K562 (cell line): ENCODE measurements around the gene ABCA3. TPM values are rescaled to one million over a fixed set of nuclear protein-coding genes. Genes with fewer than 3 reads are reported as not detected.

Experiments
- ATAC-seq: fragments of 200-7000 bp; cut with Tn5 transposase; 3 replicates; pipeline ENCODE4 v1.9.1; 2020; ENCODE audit warnings: moderate library complexity
- BruUV-seq: library from RNA; stranded (reverse); fragments of 400-500 nt; replicated peaks from 2 replicates; lab custom pipeline; 2021; lab: Mats Ljungman, UMichigan
- CTCF ChIA-PET: fragments of 300-600 bp; formaldehyde crosslinking; extraction: SDS; loops from one replicate; lab custom pipeline; 2021; ENCODE audit warnings: low intra/inter-chr PET ratio; lab: Yijun Ruan, JAX
- POLR2A ChIA-PET: fragments of 300-600, 350-650 bp; sonication (Branson Sonifier 250); formaldehyde crosslinking; extraction: SDS; loops from one replicate; lab custom pipeline; 2021; ENCODE audit warnings: antibody characterized with exemption, inconsistent platforms; lab: Yijun Ruan, JAX
- DNase-seq, 4 experiments: peaks; one replicate each; pipeline versions ENCODE4 v3.0.0 to v3.0.0-alpha.2; 2011 to 2018; ENCODE audit warnings: low spot score in 3 of 4, mixed read lengths in 3 of 4; ENCODE audit errors: extremely low read depth in 1 of 4
- FAIRE-seq: peaks from 2 replicates; lab custom pipeline; 2011; peaks lifted over from hg19 to GRCh38; lab: Jason Lieb, UNC
- H2AFZ ChIP-seq: 2 replicates; pipeline ENCODE4 v1.6.0; 2011; ENCODE audit warnings: low read depth, low read length, control low read depth, inconsistent platforms
- H3K27ac ChIP-seq: fragments of 200-600 bp; 3 replicates; pipeline ENCODE4 v1.8.0; 2011; ENCODE audit warnings: low read depth, mild to moderate bottlenecking, control low read depth, inconsistent platforms, low read length, moderate library complexity, mixed read lengths; ENCODE audit errors: extremely low read depth
- H3K27me3 ChIP-seq, 2 experiments: fragments of 300-600 bp in 1 of 2; 2 replicates in 1 of 2; 3 replicates in 1 of 2; pipeline versions ENCODE4 v1.6.0 to v1.8.0; 2011; ENCODE audit warnings: inconsistent platforms in 2 of 2, low read length in 2 of 2, mild to moderate bottlenecking in 1 of 2, mixed read lengths in 1 of 2, moderate library complexity in 1 of 2; ENCODE audit not compliant: control insufficient read depth in 2 of 2, insufficient read depth in 2 of 2
- H3K36me3 ChIP-seq: fragments of 300-600 bp; 3 replicates; pipeline ENCODE4 v1.8.0; 2011; ENCODE audit warnings: mild to moderate bottlenecking, low read length, inconsistent platforms; ENCODE audit not compliant: control insufficient read depth, insufficient read depth
- H3K4me1 ChIP-seq, 2 experiments: fragments of 200-600 bp in 1 of 2; replicated peaks in 1 of 2; 2 replicates in 1 of 2; 3 replicates in 1 of 2; pipeline versions ENCODE4 v1.5.1 to v1.8.0; 2011; ENCODE audit warnings: inconsistent platforms in 2 of 2, low read length in 2 of 2, mild to moderate bottlenecking in 1 of 2, mixed read lengths in 1 of 2, moderate library complexity in 1 of 2; ENCODE audit not compliant: control insufficient read depth in 2 of 2, insufficient read depth in 2 of 2
- H3K4me2 ChIP-seq: 2 replicates; pipeline ENCODE4 v1.6.1; 2011; ENCODE audit warnings: low read length, control low read depth, inconsistent platforms, mixed read lengths; ENCODE audit not compliant: insufficient read depth
- H3K4me3 ChIP-seq: fragments of 200-600 bp; sonication (generic), shearing (Covaris generic); 2 replicates; pipeline ENCODE4 v1.5.1; 2016; ENCODE audit warnings: control low read depth, inconsistent platforms
- H3K79me2 ChIP-seq: fragments of 200-600 bp; 3 replicates; pipeline ENCODE4 v1.8.0; 2011; ENCODE audit warnings: low read length, inconsistent platforms; ENCODE audit not compliant: control insufficient read depth, insufficient read depth
- H3K9ac ChIP-seq, 2 experiments: 2 replicates each; pipeline versions ENCODE4 v1.6.0 to v1.6.1; 2011; ENCODE audit warnings: low read depth in 2 of 2, low read length in 2 of 2, control low read depth in 1 of 2, inconsistent platforms in 1 of 2, mild to moderate bottlenecking in 1 of 2, mixed read lengths in 1 of 2; ENCODE audit not compliant: insufficient read depth in 1 of 2
- H3K9me1 ChIP-seq: one replicate; pipeline ENCODE4 v1.6.0; 2011; ENCODE audit warnings: inconsistent platforms, mild to moderate bottlenecking, low read length, moderate library complexity; ENCODE audit not compliant: control insufficient read depth, insufficient read depth
- H3K9me3 ChIP-seq: replicated peaks from 2 replicates; pipeline ENCODE4 v1.5.1; 2011; ENCODE audit warnings: low read depth, low read length, inconsistent platforms; ENCODE audit not compliant: control insufficient read depth, insufficient read depth
- H4K20me1 ChIP-seq: replicated peaks from 2 replicates; pipeline ENCODE4 v1.6.1; 2011; ENCODE audit warnings: low read length, inconsistent platforms, mixed read lengths; ENCODE audit not compliant: control insufficient read depth, insufficient read depth
- MAX ChIP-seq: sonication (generic); formaldehyde crosslinking; IDR thresholded peaks from 2 replicates; pipeline ENCODE4 v1.9.0; 2022; ENCODE audit warnings: mild to moderate bottlenecking, missing genetic modification reagents
- NEUROD1 ChIP-seq: fragments of 150-350 bp; IDR thresholded peaks from 2 replicates; pipeline ENCODE4 v1.6.1; 2014; ENCODE audit warnings: borderline replicate concordance, low read length, low read depth; ENCODE audit not compliant: partially characterized antibody
- PCBP1 ChIP-seq: fragments of 200-400 bp; formaldehyde crosslinking; IDR thresholded peaks from 2 replicates; pipeline ENCODE4 v1.6.1; 2018; ENCODE audit warnings: mild to moderate bottlenecking, low read depth, low read length; ENCODE audit not compliant: poor library complexity, severe bottlenecking
- ZBTB33 ChIP-seq: sonication (generic); formaldehyde crosslinking; IDR thresholded peaks from 2 replicates; pipeline ENCODE4 v1.8.1; 2023; ENCODE audit warnings: mild to moderate bottlenecking, missing genetic modification reagents
- ZBTB7A ChIP-seq: IDR thresholded peaks from 2 replicates; pipeline ENCODE4 v1.6.1; 2011; ENCODE audit warnings: low read depth, mild to moderate bottlenecking, low read length, moderate library complexity, borderline replicate concordance; ENCODE audit not compliant: control insufficient read depth
- ZNF274 ChIP-seq: IDR thresholded peaks from 2 replicates; pipeline ENCODE4 v1.6.1; 2011; ENCODE audit warnings: low read depth, mild to moderate bottlenecking, low read length, moderate library complexity, borderline replicate concordance
- WGBS: fragments of 100-300 bp; shearing (Covaris generic); methylation state at CpG from one replicate; pipeline ENCODE4 v1.1.6; 2016; ENCODE audit warnings: low coverage, mixed read lengths; ENCODE audit not compliant: insufficient coverage; ENCODE audit errors: missing lambda C conversion rate; 5-methylcytosine and 5-hydroxymethylcytosine counted together
- in situ Hi-C: fragments of 300-500 bp; cut with MboI; formaldehyde crosslinking; loops from 4 replicates; pipeline ENCODE4 v1.15.0; 2018; ENCODE audit warnings: inconsistent platforms, mixed read lengths
- intact Hi-C: fragments of 100-400 bp; cut with micrococcal nuclease; formaldehyde crosslinking; loops from 2 replicates; pipeline ENCODE4 v1.14.2; 2022
- polyA plus RNA-seq, 8 experiments: library from polyadenylated mRNA; depleted of rRNA in 4 of 8; stranded (reverse) in 5 of 8; unstranded in 3 of 8; fragments of >200 nt; fragmentation: Nextera tagmentation in 2 of 8; fragmentation: Illumina TruSeq in 1 of 8; extraction: Ambion mirVana in 2 of 8; extraction: Trizol in 1 of 8; gene quantifications; 2 replicates each; pipeline versions ENCODE4 v1.2.1 to v1.2.3, GENCODE V29; 2011 to 2014; ENCODE audit warnings: inconsistent platforms in 1 of 8, missing spikeins in 1 of 8
- total RNA-seq, 7 experiments: library from RNA; depleted of rRNA in 6 of 7; stranded (reverse); fragments of >200 nt in 6 of 7; fragmentation: Illumina TruSeq in 2 of 7; extraction: Trizol in 2 of 7; gene quantifications; 2 replicates each; pipeline versions ENCODE4 v1.2.1 to v1.2.3, GENCODE V29; 2011 to 2021; ENCODE audit warnings: low replicate concordance in 1 of 7

Gene ABCA3
- total and polyA plus RNA-seq, 9 of the 15 experiments (the other 6 are each of a cell fraction or from before 2014, with no cell fraction given) = 0.66 to 23.7 (median 6.9) TPM

GRCh38 chr16:2341456-2342447 lies 1.2 kb upstream of the ABCA3 start:
- Histone ChIP-seq H4K20me1 (no peaks in the 10 kb centered on the region), H3K36me3 (peaks cover 19% of the 10 kb centered on the region; the same call in 1 of the 3 replicates), H2AFZ (no peak overlapping the region), H3K27me3 (no peaks in the 10 kb centered on the region), H3K4me3 (no peak overlapping the region), H3K79me2 (peaks cover 35% of the 10 kb centered on the region), H3K4me1 (peaks cover 23 to 43% of the 10 kb centered on the region in 2 experiments), H3K4me2 (no peak overlapping the region), H3K27ac (no peak overlapping the region), H3K9me1 (no peaks in the 10 kb centered on the region), H3K9ac (no peak overlapping the region), H3K9me3 (no peaks in the 10 kb centered on the region)
- no peak for DNase-seq
- FAIRE-seq = no peak
- intact Hi-C loops = loop anchor here (10.0 kb wide), 1 partner anchor 163 kb away; no protein-coding TSS in a partner anchor
- no peak for ATAC-seq
- peak; percentile 85 for TF ChIP-seq PCBP1
- peak; percentile 39; the same call in 1 of the 2 replicates for TF ChIP-seq ZBTB7A
- no peak for TF ChIP-seq NEUROD1
- peak; percentile 15; the same call in 1 of the 2 replicates for TF ChIP-seq ZBTB33 (CRISPR knock-in tag)
- 0 out of 2 replicates have a peak, but pooled peaks have one; percentile 14 for TF ChIP-seq ZNF274
- no peak for TF ChIP-seq MAX (CRISPR knock-in tag)
- BruUV-seq = no TSS peak
- CTCF ChIA-PET = interaction anchor here (0.6 to 2.4 kb wide), 3 partner anchors 84 to 160 kb away, joined by 3 to 12 read pairs (median 9); partner anchors contain the start of gene CCNF
- POLR2A ChIA-PET = no interaction called here
- in situ Hi-C loops = no loop called here
- 97% methylated on average over 27 of the region's 77 CpGs for WGBS
